PC-3 (cell line): ENCODE data around the gene RSRC1. TPM values are rescaled to one million over a fixed set of nuclear protein-coding genes. Genes with fewer than 3 reads are reported as not detected.

Experiments used
- ATAC-seq: fragments of 200-7000 bp; cut with Tn5 transposase; 2 replicates; pipeline ENCODE4 v1.9.1; 2020; ENCODE audit warnings: mild to moderate bottlenecking, moderate library complexity
- BruUV-seq: library from RNA; stranded (reverse); fragments of 400-500 nt; replicated peaks from 2 replicates; lab custom pipeline; 2021; lab: Mats Ljungman, UMichigan
- CTCF ChIA-PET: fragments of 300-600 bp; sonication (Branson Sonifier 250); formaldehyde crosslinking; loops from one replicate; lab custom pipeline; 2022; ENCODE audit warnings: antibody characterized with exemption; lab: Charles Lee
- POLR2A ChIA-PET: fragments of 300-600 bp; sonication (Branson Sonifier 250); formaldehyde crosslinking; loops from one replicate; lab custom pipeline; 2022; ENCODE audit warnings: antibody characterized with exemption; ENCODE audit not compliant: unreplicated experiment; lab: Charles Lee
- DNase-seq: peaks from one replicate; pipeline ENCODE4 v3.0.0-alpha.2; 2015
- H2AFZ ChIP-seq: fragments of 300-600 bp; sonication (generic); 2 replicates; pipeline ENCODE4 v1.6.0; 2016; ENCODE audit warnings: antibody characterized with exemption, low read length
- H3F3A ChIP-seq: fragments of 300-600 bp; sonication (generic); one replicate; pipeline ENCODE4 v1.6.0; 2017; ENCODE audit warnings: antibody characterized with exemption, low read length, control low read depth, mild to moderate bottlenecking; ENCODE audit not compliant: unreplicated experiment
- H3K27ac ChIP-seq: fragments of 300-600 bp; sonication (generic); 2 replicates; pipeline ENCODE4 v1.5.1; 2016; ENCODE audit warnings: mild to moderate bottlenecking, low read length
- H3K27me3 ChIP-seq: fragments of 300-600 bp; sonication (generic); 2 replicates; pipeline ENCODE4 v1.6.1; 2016; ENCODE audit warnings: low read length, mixed read lengths
- H3K36me3 ChIP-seq: fragments of 300-600 bp; sonication (generic); 2 replicates; pipeline ENCODE4 v1.6.1; 2016; ENCODE audit warnings: low read depth, mixed run types, low read length, mixed read lengths
- H3K4me1 ChIP-seq: fragments of 300-600 bp; sonication (generic); 2 replicates; pipeline ENCODE4 v1.5.1; 2016; ENCODE audit warnings: low read length; ENCODE audit not compliant: insufficient read depth
- H3K4me2 ChIP-seq: fragments of 300-600 bp; sonication (generic); 2 replicates; pipeline ENCODE4 v1.6.0; 2016; ENCODE audit warnings: low read length
- H3K4me3 ChIP-seq: fragments of 300-600 bp; sonication (generic); 2 replicates; pipeline ENCODE4 v1.5.1; 2016; ENCODE audit warnings: mild to moderate bottlenecking, low read length, mixed read lengths
- H3K79me2 ChIP-seq: fragments of 300-600 bp; sonication (generic); 2 replicates; pipeline ENCODE4 v1.6.1; 2017; ENCODE audit warnings: low read length, mixed read lengths
- H3K9ac ChIP-seq: fragments of 300-600 bp; sonication (generic); 2 replicates; pipeline ENCODE4 v1.6.0; 2016; ENCODE audit warnings: mild to moderate bottlenecking, low read length
- H3K9me2 ChIP-seq: fragments of 300-600 bp; sonication (generic); replicated peaks from 2 replicates; pipeline ENCODE4 v1.6.1; 2016; ENCODE audit warnings: mixed run types, low read length, mixed read lengths
- H3K9me3 ChIP-seq: fragments of 300-600 bp; sonication (generic); 2 replicates; pipeline ENCODE4 v1.6.1; 2016; ENCODE audit warnings: low read length, mixed read lengths
- H4K20me1 ChIP-seq: fragments of 300-600 bp; sonication (generic); 2 replicates; pipeline ENCODE4 v1.6.1; 2016; ENCODE audit warnings: low read length, mixed read lengths
- CTCF ChIP-seq: fragments of 300-600 bp; sonication (generic); conservative IDR thresholded peaks from 2 replicates; pipeline ENCODE4 v1.5.1; 2017; ENCODE audit warnings: antibody characterized with exemption, low read depth, mild to moderate bottlenecking, low read length
- EZH2 ChIP-seq: fragments of 300-600 bp; sonication (generic); IDR thresholded peaks from one replicate; pipeline ENCODE4 v1.6.1; 2017; ENCODE audit warnings: antibody characterized with exemption, mild to moderate bottlenecking, low read length; ENCODE audit not compliant: unreplicated experiment
- EZH2phosphoT487 ChIP-seq: fragments of 300-600 bp; sonication (generic); IDR thresholded peaks from 2 replicates; pipeline ENCODE4 v1.6.1; 2018; ENCODE audit warnings: mild to moderate bottlenecking, antibody characterized with exemption, low read length, borderline replicate concordance
- intact Hi-C: fragments of 100-400 bp; cut with micrococcal nuclease; formaldehyde crosslinking; loops from 2 replicates; pipeline ENCODE4 v1.9.0; 2023
- total RNA-seq: library from RNA; depleted of rRNA; stranded (reverse); fragments of >200 nt; gene quantifications from 2 replicates; pipeline ENCODE4 v1.2.3, GENCODE V29; 2014

Gene RSRC1
- total RNA-seq, 1 experiment from 2014 or later = 39.5 TPM

- ChIA-PET POLR2A (no interaction called here), CTCF (no interaction called here)
- Histone ChIP-seq H4K20me1 (no peaks in the 10 kb centered on the region), H3K9me2 (no peaks in the 10 kb centered on the region), H3K36me3 (no peaks in the 10 kb centered on the region), H3K9me3 (no peaks in the 10 kb centered on the region), H3K4me1 (no peaks in the 10 kb centered on the region), H3K79me2 (no peaks in the 10 kb centered on the region), H3K4me2 (no peak overlapping the region), H3K4me3 (no peak overlapping the region), H3K27me3 (no peaks in the 10 kb centered on the region), H3F3A (no peaks in the 10 kb centered on the region), H3K27ac (no peak overlapping the region), H2AFZ (no peak overlapping the region), H3K9ac (no peak overlapping the region)
- TF ChIP-seq CTCF = no peak
- no peak for TF ChIP-seq EZH2
- no peak for TF ChIP-seq EZH2phosphoT487
- no TSS peak for BruUV-seq
- intact Hi-C loops = no loop called here
- ATAC-seq (no peak), DNase-seq (no peak)
Observed at GRCh38 chr3:158563076-158563475, 453.2 kb downstream of the RSRC1 start.

- no peak overlapping the region for H3K4me2 ChIP-seq
- H3K36me3 ChIP-seq = no peaks in the 10 kb centered on the region
- no peaks in the 10 kb centered on the region for H3F3A ChIP-seq
- H2AFZ ChIP-seq = no peak overlapping the region
- H3K79me2 ChIP-seq = no peaks in the 10 kb centered on the region
- H3K9ac ChIP-seq = no peak overlapping the region
- no peaks in the 10 kb centered on the region for H3K9me2 ChIP-seq
- intact Hi-C loops = no loop called here
- no peaks in the 10 kb centered on the region for H4K20me1 ChIP-seq
- TF ChIP-seq EZH2phosphoT487 (no peak), CTCF (no peak), EZH2 (no peak)
- no TSS peak for BruUV-seq
- no peak overlapping the region for H3K4me3 ChIP-seq
- no peak overlapping the region for H3K27ac ChIP-seq
- DNase-seq (no peak), ATAC-seq (no peak)
- H3K4me1 ChIP-seq = no peaks in the 10 kb centered on the region
- CTCF ChIA-PET = no interaction called here
- no peaks in the 10 kb centered on the region for H3K9me3 ChIP-seq
- no peaks in the 10 kb centered on the region for H3K27me3 ChIP-seq
- POLR2A ChIA-PET = no interaction called here
Observed at GRCh38 chr3:158565076-158565475, 455.2 kb downstream of the RSRC1 start.

- Histone ChIP-seq H3K4me3 (no peak overlapping the region), H3K9me3 (no peaks in the 10 kb centered on the region), H3K4me1 (peaks cover 5% of the 10 kb centered on the region; the same call in 1 of the 2 replicates), H3K79me2 (no peaks in the 10 kb centered on the region), H3K4me2 (no peak overlapping the region), H3K27ac (no peak overlapping the region), H3K9ac (no peak overlapping the region), H2AFZ (no peak overlapping the region), H4K20me1 (no peaks in the 10 kb centered on the region), H3F3A (no peaks in the 10 kb centered on the region), H3K9me2 (no peaks in the 10 kb centered on the region), H3K27me3 (no peaks in the 10 kb centered on the region), H3K36me3 (no peaks in the 10 kb centered on the region)
- intact Hi-C loops = no loop called here
- CTCF ChIA-PET = interaction anchor here (0.5 kb wide), 1 partner anchor 221 kb away, joined by 3 read pairs; no protein-coding TSS in a partner anchor
- POLR2A ChIA-PET = no interaction called here
- ATAC-seq = peak; percentile 44
- DNase-seq = peak; percentile 49
- no peak for TF ChIP-seq CTCF
- no peak for TF ChIP-seq EZH2
- no peak for TF ChIP-seq EZH2phosphoT487
- BruUV-seq = no TSS peak
Observed at GRCh38 chr3:158568784-158569183, 458.9 kb downstream of the RSRC1 start.
